H1 (cell line): Measurements from ENCODE around the gene PGLYRP2. TPM values are rescaled to one million over a fixed set of nuclear protein-coding genes. Genes with fewer than 3 reads are reported as not detected.

Experiments used
- CTCF ChIA-PET: fragments of 300-600 bp; sonication (Branson Sonifier 250); formaldehyde crosslinking; loops from one replicate; lab custom pipeline; 2021; ENCODE audit not compliant: partially characterized antibody; lab: Charles Lee
- POLR2A ChIA-PET: fragments of 300-600 bp; sonication (Branson Sonifier 250); formaldehyde crosslinking; loops from one replicate; lab custom pipeline; 2021; ENCODE audit warnings: inconsistent platforms; ENCODE audit not compliant: partially characterized antibody; lab: Charles Lee
- DNase-seq, 2 experiments: peaks; one replicate each; pipeline versions ENCODE4 v3.0.0 to v3.0.0-alpha.2; 2010 to 2022; ENCODE audit warnings: low spot score in 2 of 2, low read depth in 1 of 2, mixed read lengths in 1 of 2
- FAIRE-seq: peaks from 2 replicates; lab custom pipeline; 2011; peaks lifted over from hg19 to GRCh38; lab: Jason Lieb, UNC
- H2AFZ ChIP-seq: 2 replicates; pipeline ENCODE4 v1.8.1; 2012; ENCODE audit warnings: low read length, inconsistent platforms
- H2AK5ac ChIP-seq: 2 replicates; pipeline ENCODE4 v1.6.1; 2013; ENCODE audit warnings: low read depth, low read length
- H2BK120ac ChIP-seq: replicated peaks from 2 replicates; pipeline ENCODE3; 2013; ENCODE audit warnings: low read depth, low read length, inconsistent platforms
- H2BK12ac ChIP-seq: 2 replicates; pipeline ENCODE4 v1.6.1; 2013; ENCODE audit warnings: low read depth, low read length
- H2BK15ac ChIP-seq: 2 replicates; pipeline ENCODE4 v1.6.1; 2013; ENCODE audit warnings: low read length
- H2BK20ac ChIP-seq: 2 replicates; pipeline ENCODE4 v1.6.1; 2013; ENCODE audit warnings: low read length
- H2BK5ac ChIP-seq: 2 replicates; pipeline ENCODE4 v1.6.1; 2013; ENCODE audit warnings: low read depth, low read length
- H3K14ac ChIP-seq: 2 replicates; pipeline ENCODE4 v1.6.1; 2013; ENCODE audit warnings: inconsistent platforms; ENCODE audit not compliant: insufficient read length
- H3K18ac ChIP-seq: 2 replicates; pipeline ENCODE4 v1.6.1; 2013; ENCODE audit warnings: low read length; ENCODE audit errors: extremely low read depth
- H3K23ac ChIP-seq: 2 replicates; pipeline ENCODE4 v1.6.1; 2013; ENCODE audit warnings: inconsistent platforms; ENCODE audit not compliant: insufficient read length
- H3K23me2 ChIP-seq: 2 replicates; pipeline ENCODE4 v1.6.1; 2013; ENCODE audit warnings: low read depth, low read length
- H3K27ac ChIP-seq: 2 replicates; pipeline ENCODE4 v1.6.1; 2011; ENCODE audit warnings: low read depth, low read length, inconsistent platforms
- H3K27me3 ChIP-seq, 4 experiments: replicated peaks in 1 of 4; 1 replicate in 1 of 4; 2 replicates in 3 of 4; pipeline versions ENCODE4 v1.6.1 to v1.8.1; 2011 to 2013; ENCODE audit warnings: low read length in 3 of 4, mild to moderate bottlenecking in 3 of 4, inconsistent platforms in 2 of 4, mixed read lengths in 2 of 4, moderate library complexity in 1 of 4; ENCODE audit not compliant: control insufficient read depth in 3 of 4, insufficient read depth in 3 of 4; ENCODE audit errors: extremely low read depth in 1 of 4
- H3K36me3 ChIP-seq, 4 experiments: 2 replicates each; pipeline versions ENCODE4 v1.6.1 to v1.8.1; 2011 to 2013; ENCODE audit warnings: mild to moderate bottlenecking in 4 of 4, low read length in 3 of 4, moderate library complexity in 2 of 4, control low read depth in 1 of 4, inconsistent platforms in 1 of 4; ENCODE audit not compliant: insufficient read depth in 4 of 4, control insufficient read depth in 2 of 4
- H3K4ac ChIP-seq: replicated peaks from 2 replicates; pipeline ENCODE3; 2013; ENCODE audit warnings: low read length, low read depth, mixed read lengths, inconsistent platforms; ENCODE audit not compliant: insufficient read length
- H3K4me1 ChIP-seq, 4 experiments: replicated peaks in 1 of 4; 1 replicate in 1 of 4; 2 replicates in 3 of 4; pipeline versions ENCODE4 v1.6.1 to v1.8.1; 2011 to 2013; ENCODE audit warnings: low read length in 3 of 4, inconsistent platforms in 2 of 4, mixed read lengths in 1 of 4; ENCODE audit not compliant: insufficient read depth in 4 of 4, control insufficient read depth in 3 of 4
- H3K4me2 ChIP-seq, 2 experiments: 2 replicates each; pipeline versions ENCODE4 v1.6.1 to v1.8.1; 2011 to 2013; ENCODE audit warnings: low read depth in 2 of 2, low read length in 2 of 2, control low read depth in 1 of 2, inconsistent platforms in 1 of 2, mild to moderate bottlenecking in 1 of 2; ENCODE audit not compliant: insufficient read depth in 1 of 2
- H3K4me3 ChIP-seq, 4 experiments: fragments of 200-600, 300-600 bp in 1 of 4; sonication (generic), shearing (Covaris generic), sonication (Bioruptor Twin) in 1 of 4; 2 replicates each; pipeline versions ENCODE4 v1.5.1 to v1.8.1; 2011 to 2016; ENCODE audit warnings: low read length in 4 of 4, low read depth in 3 of 4, control low read depth in 2 of 4, inconsistent platforms in 2 of 4, mild to moderate bottlenecking in 2 of 4, mixed read lengths in 1 of 4, moderate library complexity in 1 of 4; ENCODE audit not compliant: insufficient read depth in 2 of 4; ENCODE audit errors: extremely low read depth in 1 of 4
- H3K56ac ChIP-seq: replicated peaks from 2 replicates; pipeline ENCODE3; 2013; ENCODE audit warnings: low read depth, mild to moderate bottlenecking, mixed read lengths, low read length, inconsistent platforms; ENCODE audit not compliant: insufficient read length
- H3K79me1 ChIP-seq: 2 replicates; pipeline ENCODE4 v1.6.1; 2013; ENCODE audit warnings: low read depth, low read length, control low read depth
- H3K79me2 ChIP-seq, 2 experiments: 2 replicates each; pipeline versions ENCODE4 v1.6.1 to v1.8.1; 2012 to 2013; ENCODE audit warnings: low read length in 2 of 2, mild to moderate bottlenecking in 2 of 2, inconsistent platforms in 1 of 2; ENCODE audit not compliant: insufficient read depth in 2 of 2, control insufficient read depth in 1 of 2
- H3K9ac ChIP-seq, 4 experiments: replicated peaks in 1 of 4; 1 replicate in 1 of 4; 2 replicates in 3 of 4; pipeline versions ENCODE4 v1.6.1 to v1.8.1; 2011 to 2013; ENCODE audit warnings: low read depth in 3 of 4, low read length in 3 of 4, control low read depth in 2 of 4, mild to moderate bottlenecking in 2 of 4, moderate library complexity in 2 of 4, inconsistent platforms in 1 of 4; ENCODE audit errors: extremely low read depth in 1 of 4
- H3K9me3 ChIP-seq, 2 experiments: 2 replicates each; pipeline versions ENCODE4 v1.6.1 to v1.8.1; 2012 to 2013; ENCODE audit warnings: mild to moderate bottlenecking in 2 of 2, moderate library complexity in 2 of 2, control low read depth in 1 of 2, inconsistent platforms in 1 of 2, low read depth in 1 of 2, low read length in 1 of 2, mixed read lengths in 1 of 2; ENCODE audit not compliant: insufficient read depth in 2 of 2
- H4K20me1 ChIP-seq, 2 experiments: replicated peaks in 1 of 2; 2 replicates each; pipeline versions ENCODE3 to v1.8.1; 2011 to 2013; ENCODE audit warnings: inconsistent platforms in 2 of 2, low read length in 2 of 2, mild to moderate bottlenecking in 1 of 2; ENCODE audit not compliant: insufficient read depth in 2 of 2, control insufficient read depth in 1 of 2
- H4K5ac ChIP-seq: 2 replicates; pipeline ENCODE4 v1.6.1; 2013; ENCODE audit warnings: low read length, low read depth, mixed read lengths, inconsistent platforms; ENCODE audit not compliant: insufficient read length
- H4K8ac ChIP-seq: 2 replicates; pipeline ENCODE4 v1.8.0; 2013; ENCODE audit warnings: mild to moderate bottlenecking, moderate library complexity, low read length, inconsistent platforms; ENCODE audit not compliant: insufficient read depth; ENCODE audit errors: extremely low read depth
- H4K91ac ChIP-seq: replicated peaks from 2 replicates; pipeline ENCODE3; 2013; ENCODE audit warnings: low read length, mixed read lengths, inconsistent platforms; ENCODE audit not compliant: insufficient read length
- EP300 ChIP-seq, 2 experiments: IDR thresholded peaks; 1 replicate in 1 of 2; 2 replicates in 1 of 2; pipeline ENCODE4 v1.6.1; 2011 to 2012; ENCODE audit warnings: low read depth in 2 of 2, low read length in 2 of 2, mild to moderate bottlenecking in 2 of 2, borderline replicate concordance in 1 of 2, inconsistent platforms in 1 of 2, moderate library complexity in 1 of 2
- EZH2 ChIP-seq: fragments of 200-600 bp; sonication (generic); IDR thresholded peaks from 2 replicates; pipeline ENCODE4 v1.7.1; 2012; ENCODE audit warnings: low read depth, mild to moderate bottlenecking, moderate library complexity, low read length, inconsistent platforms; ENCODE audit not compliant: severe bottlenecking
- KDM1A ChIP-seq: fragments of 200-600, 300-600 bp; sonication (generic); IDR thresholded peaks from 2 replicates; pipeline ENCODE4 v1.7.1; 2016; ENCODE audit warnings: mild to moderate bottlenecking, low read length, borderline replicate concordance
- KDM5A ChIP-seq: fragments of 200-600 bp; IDR thresholded peaks from 2 replicates; pipeline ENCODE4 v1.7.1; 2012; ENCODE audit warnings: mild to moderate bottlenecking, low read length, inconsistent platforms, mixed read lengths
- RNF2 ChIP-seq: fragments of 200-900, 300-1000 bp; sonication (generic); IDR thresholded peaks from 2 replicates; pipeline ENCODE4 v1.7.1; 2016; ENCODE audit warnings: borderline replicate concordance, low read depth, mild to moderate bottlenecking, antibody characterized with exemption, low read length; ENCODE audit not compliant: poor library complexity, severe bottlenecking; ENCODE audit errors: missing control alignments
- SIN3A ChIP-seq, 2 experiments: IDR thresholded peaks in 1 of 2; conservative IDR thresholded peaks in 1 of 2; 2 replicates each; pipeline ENCODE4 v1.6.1; 2011 to 2012; ENCODE audit warnings: low read length in 2 of 2, improper control_type of control experiment in 1 of 2, low read depth in 1 of 2, mild to moderate bottlenecking in 1 of 2
- WGBS, 2 experiments: shearing (Covaris generic) in 1 of 2; methylation state at CpG; one replicate each; pipeline versions ENCODE4 v1.1.6 to v1.1.7; 2013 to 2015; ENCODE audit warnings: low lambda C conversion rate in 2 of 2, mixed read lengths in 2 of 2, inconsistent platforms in 1 of 2, low coverage in 1 of 2, missing lambda C conversion rate in 1 of 2; ENCODE audit not compliant: insufficient replicate concordance in 2 of 2, insufficient coverage in 1 of 2, insufficient read length in 1 of 2; ENCODE audit errors: extremely low coverage in 1 of 2, missing lambda C conversion rate in 1 of 2; 5-methylcytosine and 5-hydroxymethylcytosine counted together
- polyA plus RNA-seq, 7 experiments: library from polyadenylated mRNA; depleted of rRNA in 3 of 7; stranded (reverse) in 5 of 7; unstranded in 2 of 7; fragments of >200 nt in 5 of 7; fragments of 200-250 nt in 2 of 7; gene quantifications; 1 replicate in 5 of 7; 2 replicates in 1 of 7; 4 replicates in 1 of 7; pipeline versions ENCODE4 v1.2.1 to v1.2.3, GENCODE V29; 2011 to 2013; ENCODE audit warnings: missing spikeins in 2 of 7, mixed read lengths in 2 of 7
- total RNA-seq: library from RNA; stranded (reverse); fragmentation: NEBNext Ultra II Directional; extraction: Animal tissue kit (Norgen Biotek cat#: 25700); gene quantifications from 2 replicates; pipeline ENCODE4 v1.2.1, GENCODE V29; 2021
- TF ChIP-seq, protein P1 (sequence below): IDR thresholded peaks from 2 replicates; pipeline ENCODE4 v1.6.1; 2012; ENCODE audit warnings: low read length, inconsistent platforms
- TF ChIP-seq, protein P2 (sequence below): IDR thresholded peaks from 2 replicates; pipeline ENCODE4 v1.6.1; 2011; ENCODE audit warnings: low read length, improper control_type of control experiment

The PGLYRP2 gene
- total and polyA plus RNA-seq, 2 of the 8 experiments (the other 6 are each of a cell fraction or from before 2014, with no cell fraction given) = not detected

DNA sequence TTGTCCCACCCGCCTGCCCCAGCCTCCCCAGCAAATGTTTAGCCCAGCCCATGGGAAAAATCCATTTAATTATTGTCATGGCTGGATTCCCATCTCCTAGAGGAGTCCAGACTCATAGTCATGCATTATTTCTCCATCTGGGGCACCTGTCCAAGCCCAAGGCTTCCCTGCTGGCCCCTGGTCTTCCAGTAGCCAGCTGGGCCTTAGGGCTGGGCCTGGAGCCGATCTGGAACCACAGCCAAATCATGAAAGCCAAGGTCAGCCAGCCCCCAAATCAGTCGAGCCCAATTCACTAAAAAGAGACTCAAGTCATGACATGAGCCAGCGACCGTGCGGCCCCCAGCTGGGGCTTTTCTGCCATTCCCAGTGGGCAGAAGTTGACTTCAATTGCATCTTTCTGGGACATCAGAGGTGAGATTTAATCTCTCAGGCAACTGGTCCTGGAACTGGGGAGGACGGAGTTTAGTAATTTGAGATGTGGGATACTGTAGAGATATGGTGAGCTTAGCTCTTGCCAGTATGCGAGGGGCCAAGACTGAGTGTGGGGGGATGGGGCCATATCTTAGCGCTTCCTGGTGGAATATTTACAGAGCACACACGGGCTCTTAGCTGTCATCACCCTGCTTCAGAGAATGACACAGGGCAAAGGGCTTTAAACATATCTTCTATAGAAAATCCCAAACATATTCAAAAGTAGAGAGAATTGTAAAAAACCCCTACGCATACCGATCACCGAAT, 9.4 kb upstream of the PGLYRP2 start:
- no peak overlapping the region for H2BK15ac ChIP-seq
- H3K79me1 ChIP-seq = no peaks in the 10 kb centered on the region
- no peak overlapping the region for H4K8ac ChIP-seq
- H3K4me3 ChIP-seq = no peak overlapping the region
- no peak overlapping the region for H3K56ac ChIP-seq
- no peak overlapping the region for H3K18ac ChIP-seq
- H3K36me3 ChIP-seq = no peaks in the 10 kb centered on the region
- ChIA-PET CTCF (interaction anchor here (0.6 kb wide), 1 partner anchor 589 kb away, joined by 4 read pairs; no protein-coding TSS in a partner anchor), POLR2A (no interaction called here)
- no peak overlapping the region for H2BK5ac ChIP-seq
- no peak overlapping the region for H2BK120ac ChIP-seq
- H3K79me2 ChIP-seq = no peaks in the 10 kb centered on the region
- H3K4me2 ChIP-seq = no peak overlapping the region
- no peak overlapping the region for H3K14ac ChIP-seq
- H3K27ac ChIP-seq = no peak overlapping the region
- no peak overlapping the region for H2BK12ac ChIP-seq
- H3K4me1 ChIP-seq = no peaks in the 10 kb centered on the region
- H2AK5ac ChIP-seq = no peak overlapping the region
- DNase-seq (no peak), FAIRE-seq (no peak)
- no peak overlapping the region for H3K9ac ChIP-seq
- no peak overlapping the region for H4K91ac ChIP-seq
- H3K4ac ChIP-seq = no peak overlapping the region
- no peaks in the 10 kb centered on the region for H3K27me3 ChIP-seq
- H3K23ac ChIP-seq = no peak overlapping the region
- no peak overlapping the region for H4K5ac ChIP-seq
- peaks cover 18 to 42% of the 10 kb centered on the region in 2 experiments for H3K9me3 ChIP-seq
- no peak overlapping the region for H2AFZ ChIP-seq
- H2BK20ac ChIP-seq = no peak overlapping the region
- WGBS, 2 experiments = 80 to 100% methylated on average over 2 to 13 of the region's 13 CpGs
- no peaks in the 10 kb centered on the region; the same call in 1 of the 2 replicates for H3K23me2 ChIP-seq
- no peaks in the 10 kb centered on the region for H4K20me1 ChIP-seq
- TF ChIP-seq, protein P1, sequence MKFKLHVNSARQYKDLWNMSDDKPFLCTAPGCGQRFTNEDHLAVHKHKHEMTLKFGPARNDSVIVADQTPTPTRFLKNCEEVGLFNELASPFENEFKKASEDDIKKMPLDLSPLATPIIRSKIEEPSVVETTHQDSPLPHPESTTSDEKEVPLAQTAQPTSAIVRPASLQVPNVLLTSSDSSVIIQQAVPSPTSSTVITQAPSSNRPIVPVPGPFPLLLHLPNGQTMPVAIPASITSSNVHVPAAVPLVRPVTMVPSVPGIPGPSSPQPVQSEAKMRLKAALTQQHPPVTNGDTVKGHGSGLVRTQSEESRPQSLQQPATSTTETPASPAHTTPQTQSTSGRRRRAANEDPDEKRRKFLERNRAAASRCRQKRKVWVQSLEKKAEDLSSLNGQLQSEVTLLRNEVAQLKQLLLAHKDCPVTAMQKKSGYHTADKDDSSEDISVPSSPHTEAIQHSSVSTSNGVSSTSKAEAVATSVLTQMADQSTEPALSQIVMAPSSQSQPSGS = no peak
- TF ChIP-seq, protein P2, sequence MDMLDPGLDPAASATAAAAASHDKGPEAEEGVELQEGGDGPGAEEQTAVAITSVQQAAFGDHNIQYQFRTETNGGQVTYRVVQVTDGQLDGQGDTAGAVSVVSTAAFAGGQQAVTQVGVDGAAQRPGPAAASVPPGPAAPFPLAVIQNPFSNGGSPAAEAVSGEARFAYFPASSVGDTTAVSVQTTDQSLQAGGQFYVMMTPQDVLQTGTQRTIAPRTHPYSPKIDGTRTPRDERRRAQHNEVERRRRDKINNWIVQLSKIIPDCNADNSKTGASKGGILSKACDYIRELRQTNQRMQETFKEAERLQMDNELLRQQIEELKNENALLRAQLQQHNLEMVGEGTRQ = no peak
- TF ChIP-seq KDM1A (no peak), EP300 (IDR thresholded peaks at IDR 0.05; ENCODE audit: borderline replicate concordance in 1 of 2, low read depth in 2 of 2, low read length in 2 of 2) (no peak), KDM5A (no peak), RNF2 (no peak), EZH2 (no peak), SIN3A (conservative IDR thresholded peaks at IDR 0.05 in 1 of 2, IDR thresholded peaks at IDR 0.05 in 1 of 2; ENCODE audit: low read depth in 1 of 2, low read length in 2 of 2) (no peak)
